HG03354 (cell line): ENCODE results near the gene NKX1-1.

Experiments
- ATAC-seq: cut with Tn5 transposase; IDR thresholded peaks from one replicate; pipeline ENCODE4 v1.9.1; 2021; ENCODE audit warnings: mild to moderate bottlenecking; ENCODE audit not compliant: unreplicated experiment, poor library complexity, severe bottlenecking

Gene NKX1-1

GRCh38 chr4:1364217-1364616, 42.0 kb downstream of the NKX1-1 start:
- no peak for ATAC-seq

DNA sequence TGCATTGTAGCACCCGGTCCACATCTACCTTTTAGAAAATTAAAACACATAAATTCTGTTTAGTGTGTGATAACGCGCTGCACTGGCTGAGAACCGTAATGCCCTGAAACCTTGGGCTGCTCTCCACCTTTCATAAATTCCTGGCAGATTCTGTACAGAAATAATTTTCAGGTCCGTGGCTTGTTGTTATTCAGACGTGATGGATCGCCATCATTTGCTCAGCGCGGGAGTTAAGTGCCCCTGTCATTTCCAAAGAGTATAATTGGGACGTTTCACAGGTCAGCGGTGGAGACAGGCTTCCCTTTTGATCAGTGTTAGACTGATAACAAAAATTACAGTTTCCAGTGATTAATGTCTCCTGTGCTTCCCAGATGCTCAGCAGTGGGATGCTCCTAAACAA, 42.7 kb downstream of the NKX1-1 start:
- ATAC-seq: no peak

GRCh38 chr4:1362521-1362920, 43.7 kb downstream of the NKX1-1 start:
- no peak for ATAC-seq

GRCh38 chr4:1362046-1362445, 44.2 kb downstream of the NKX1-1 start:
- ATAC-seq: no peak

DNA sequence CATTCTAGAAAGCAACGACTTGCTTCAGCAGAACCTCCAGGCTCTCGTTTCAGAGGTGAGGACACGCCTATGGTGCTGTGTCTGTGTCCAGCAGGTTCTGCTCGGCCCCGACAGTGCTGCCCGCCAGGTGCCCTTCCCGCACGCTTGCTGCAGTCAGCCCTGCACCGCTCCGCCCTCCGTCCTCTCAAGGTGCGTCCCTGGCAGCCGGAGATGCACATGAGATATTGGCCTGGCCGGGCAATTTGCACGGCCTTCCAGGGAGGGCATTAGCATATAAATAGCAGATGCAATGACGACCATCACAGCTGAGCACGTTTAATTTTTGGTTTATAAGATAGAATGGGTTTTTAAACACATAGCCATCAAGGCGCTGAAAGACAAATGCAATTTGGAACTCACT, 44.8 kb downstream of the NKX1-1 start:
- no peak for ATAC-seq

- ATAC-seq: no peak
Observed at GRCh38 chr4:1360423-1361283, 45.6 kb downstream of the NKX1-1 start.

GRCh38 chr4:1359976-1360375, 46.3 kb downstream of the NKX1-1 start:
- no peak for ATAC-seq

DNA sequence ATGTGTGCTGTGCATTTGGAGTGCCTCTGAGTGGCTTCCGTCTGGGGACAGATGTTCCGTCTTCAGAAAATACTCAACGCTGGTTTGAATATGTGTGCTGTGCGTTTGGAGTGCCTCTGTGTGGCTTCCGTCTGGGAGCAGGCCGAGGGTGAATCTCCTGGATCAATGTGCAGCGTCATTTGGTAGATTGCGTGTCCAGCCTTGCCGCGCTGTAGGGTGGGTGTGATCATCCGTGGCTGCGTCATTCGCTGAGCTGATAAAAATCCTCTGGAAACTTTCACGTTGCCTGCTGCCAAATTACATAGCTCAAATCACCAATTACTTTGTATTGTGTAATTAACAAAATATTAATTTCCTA, 47.1 kb downstream of the NKX1-1 start:
- no peak for ATAC-seq

DNA sequence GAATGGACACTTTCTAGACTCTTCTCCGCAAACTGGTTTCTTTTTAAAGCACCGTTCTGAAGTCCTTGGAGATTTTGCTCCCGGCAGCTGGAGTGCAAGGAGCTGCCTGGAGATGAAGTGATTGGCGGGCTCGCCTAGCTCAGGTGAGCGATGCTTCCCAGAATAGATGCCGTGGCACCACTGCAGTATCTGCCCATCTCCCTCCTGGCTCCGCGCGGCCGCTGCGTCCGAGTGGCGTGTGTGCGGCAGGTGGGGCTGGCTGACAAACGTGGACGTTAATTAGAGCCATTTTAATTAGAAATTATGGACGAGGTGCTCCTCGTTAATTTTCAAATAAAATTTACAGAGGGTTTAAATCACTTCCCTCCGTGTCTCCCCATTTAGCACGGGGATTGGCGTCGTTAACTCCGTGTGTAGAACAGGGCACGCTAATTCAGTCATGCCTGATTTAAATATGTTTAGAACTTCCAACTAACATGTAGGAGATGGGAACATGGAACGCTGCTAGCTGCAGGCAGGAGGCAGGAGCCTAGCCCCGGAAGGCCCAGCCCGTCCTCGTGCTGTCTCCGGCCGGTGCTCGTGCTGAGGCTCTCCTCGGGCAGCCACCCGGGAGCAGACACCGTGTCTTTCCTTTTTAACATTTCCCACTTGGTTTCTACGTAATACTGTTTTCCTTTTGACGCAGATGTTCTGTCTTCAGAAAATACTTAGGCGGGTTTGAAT, 47.7 kb downstream of the NKX1-1 start:
- no peak for ATAC-seq

- ATAC-seq: no peak
Observed at GRCh38 chr4:1357356-1358248, 48.6 kb downstream of the NKX1-1 start.

DNA sequence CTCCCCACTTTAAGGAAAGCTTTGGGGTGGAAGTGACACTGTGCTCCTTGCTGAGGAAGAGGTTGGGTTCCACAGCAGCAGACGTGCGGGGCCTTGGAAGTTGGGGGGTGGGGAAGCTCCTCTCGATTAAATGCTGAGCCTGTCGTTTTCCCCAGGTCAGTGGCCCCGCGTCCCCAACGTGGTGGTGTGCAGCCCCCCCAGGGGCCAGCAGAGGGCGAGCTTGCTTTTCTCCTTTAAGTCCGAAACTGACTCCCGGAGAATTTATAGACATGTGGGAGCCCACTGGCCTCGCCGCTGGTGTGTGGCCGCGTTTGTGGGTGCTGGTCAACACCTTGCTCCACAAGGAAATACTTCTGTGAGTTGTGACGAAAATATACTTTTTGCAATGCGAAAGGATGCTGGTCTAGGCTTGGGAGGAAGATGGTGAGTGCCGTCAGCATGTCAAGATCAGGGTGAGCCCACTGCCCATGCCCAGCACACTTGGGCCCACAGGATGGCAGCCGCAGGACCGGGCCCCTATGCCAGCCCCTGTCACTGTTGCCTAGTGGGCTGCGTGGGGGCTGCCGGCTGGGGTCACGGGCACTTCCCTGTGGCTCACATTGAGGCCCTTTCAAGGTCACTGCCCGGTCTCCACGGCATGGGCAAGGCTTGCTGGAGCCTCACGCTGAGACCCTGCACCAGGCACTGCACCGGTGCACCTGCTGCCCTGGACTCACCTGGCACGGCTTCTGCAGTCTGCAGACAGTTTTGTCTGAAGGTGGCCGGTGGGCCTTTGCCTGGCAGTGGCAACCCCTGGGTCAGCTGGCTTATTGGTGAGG, 49.9 kb downstream of the NKX1-1 start:
- no peak for ATAC-seq

DNA sequence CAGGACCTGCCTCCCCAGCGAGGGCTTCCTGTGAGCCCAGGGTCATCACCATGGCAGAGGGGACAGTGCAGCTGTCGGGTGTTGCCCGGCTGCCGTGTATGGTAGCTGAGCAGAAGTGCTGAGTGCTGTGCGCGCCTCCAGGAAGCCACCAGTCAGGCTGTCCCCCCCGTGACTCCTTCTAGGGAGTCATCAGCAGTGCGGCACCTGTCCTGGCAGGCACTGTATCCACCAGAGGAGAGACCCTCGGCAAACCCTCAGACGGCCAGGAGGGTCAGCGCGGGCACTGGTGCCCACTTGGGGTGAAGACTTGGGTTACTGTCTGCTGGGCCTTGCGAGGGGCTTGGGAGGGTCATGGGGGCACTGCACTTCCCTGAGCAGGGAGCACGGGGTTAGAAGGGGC, 50.9 kb downstream of the NKX1-1 start:
- no peak for ATAC-seq

GRCh38 chr4:1354983-1355275, 51.3 kb downstream of the NKX1-1 start:
- no peak for ATAC-seq

DNA sequence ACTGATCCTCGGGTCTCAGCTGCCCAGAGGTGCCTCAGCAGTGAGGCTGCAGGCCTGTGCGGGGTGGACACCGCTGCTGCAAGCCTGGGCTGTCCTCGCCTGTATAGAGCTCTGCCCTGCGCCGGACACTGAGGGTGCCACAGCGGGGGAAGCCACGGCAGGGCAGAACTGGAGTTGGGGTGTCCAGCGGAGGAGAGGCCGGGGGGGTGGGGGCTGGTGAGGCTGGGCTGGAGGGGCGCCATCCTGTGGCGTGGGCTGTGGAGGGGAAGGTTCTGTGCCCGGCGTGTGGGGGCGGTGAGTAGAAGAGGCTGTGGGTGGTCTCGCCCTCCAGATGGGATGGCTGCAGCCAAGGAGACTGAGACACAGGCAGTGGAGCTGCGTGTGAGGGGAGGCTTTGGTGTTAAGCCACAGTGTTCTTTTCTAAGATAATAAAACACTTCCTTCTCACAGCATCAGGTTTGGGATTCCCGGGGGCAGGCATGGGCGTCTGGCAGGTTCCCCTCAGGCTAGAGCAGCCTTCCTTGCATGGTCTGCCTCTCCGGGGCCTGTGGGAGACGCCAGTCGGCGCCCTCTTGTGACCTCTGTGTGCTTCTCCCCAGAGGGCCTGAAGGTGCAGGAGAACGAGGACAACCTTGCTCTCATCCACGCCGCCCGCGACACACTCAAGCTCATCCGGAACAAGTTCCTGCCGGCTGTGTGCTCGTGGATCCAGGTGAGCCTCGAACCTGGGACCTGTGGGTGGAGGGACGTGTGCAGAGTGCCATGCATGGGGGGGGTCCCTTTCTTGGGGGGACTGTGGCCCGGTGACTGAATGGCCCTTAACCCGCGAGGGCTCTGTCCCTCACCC, 51.9 kb downstream of the NKX1-1 start:
- no peak for ATAC-seq

DNA sequence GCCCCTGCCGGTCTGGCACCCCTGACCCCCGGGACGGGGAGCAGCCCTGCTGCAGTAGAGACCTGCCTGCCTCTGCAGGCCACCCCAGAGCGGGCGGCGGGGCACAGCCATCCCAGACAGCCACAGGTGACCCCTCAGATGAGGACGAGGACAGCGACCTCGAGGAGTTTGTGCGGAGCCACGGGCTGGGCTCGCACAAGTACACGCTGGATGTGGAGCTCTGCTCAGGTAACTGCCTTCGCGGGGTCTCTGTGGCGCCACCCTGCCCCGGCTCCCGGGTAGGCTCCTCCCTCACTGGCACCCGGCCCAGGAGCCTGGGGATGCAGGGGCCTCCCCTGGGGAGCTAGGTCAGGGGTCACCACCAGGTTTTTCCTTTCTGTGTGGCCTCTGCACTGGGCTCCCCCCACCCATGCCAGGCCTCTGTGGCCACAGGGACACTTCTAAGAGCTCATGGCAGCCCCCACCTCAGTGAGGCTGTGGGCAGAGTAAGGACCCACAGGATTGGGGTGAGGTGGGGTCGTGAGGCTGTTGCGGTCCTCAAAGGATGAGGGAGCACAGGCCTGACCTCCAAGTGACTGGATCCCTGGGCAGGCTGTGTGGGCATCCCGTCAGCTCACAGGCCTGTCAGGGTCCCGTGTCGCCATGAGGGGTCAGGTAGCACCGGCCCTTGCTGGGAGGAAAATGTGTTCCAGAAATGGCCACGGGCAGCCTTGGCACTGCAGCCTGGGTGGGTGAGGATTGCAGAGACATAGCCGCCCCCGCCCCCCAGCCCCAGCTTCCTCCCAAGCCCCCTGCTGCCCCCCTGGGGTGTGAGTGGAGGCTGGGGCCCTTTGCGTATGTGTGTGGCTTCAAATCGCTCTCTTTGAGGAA, 52.8 kb downstream of the NKX1-1 start:
- no peak for ATAC-seq
